HFF-Myc (cell line): Measurements from ENCODE around the gene RP2.

Experiments used
- DNase-seq: peaks from one replicate; pipeline ENCODE4 v3.0.0-alpha.2; 2011; ENCODE audit warnings: low read depth; ENCODE audit errors: extremely low read depth
- H3K4me3 ChIP-seq: replicated peaks from 2 replicates; pipeline ENCODE4 v1.5.1; 2011; ENCODE audit warnings: low read depth, mild to moderate bottlenecking, control low read depth, low read length
- TF ChIP-seq, protein P1 (sequence below): IDR thresholded peaks from 2 replicates; pipeline ENCODE4 v1.5.1; 2012; ENCODE audit warnings: mild to moderate bottlenecking, low read depth, low read length, control low read depth; ENCODE audit errors: missing control alignments

The RP2 gene

DNA sequence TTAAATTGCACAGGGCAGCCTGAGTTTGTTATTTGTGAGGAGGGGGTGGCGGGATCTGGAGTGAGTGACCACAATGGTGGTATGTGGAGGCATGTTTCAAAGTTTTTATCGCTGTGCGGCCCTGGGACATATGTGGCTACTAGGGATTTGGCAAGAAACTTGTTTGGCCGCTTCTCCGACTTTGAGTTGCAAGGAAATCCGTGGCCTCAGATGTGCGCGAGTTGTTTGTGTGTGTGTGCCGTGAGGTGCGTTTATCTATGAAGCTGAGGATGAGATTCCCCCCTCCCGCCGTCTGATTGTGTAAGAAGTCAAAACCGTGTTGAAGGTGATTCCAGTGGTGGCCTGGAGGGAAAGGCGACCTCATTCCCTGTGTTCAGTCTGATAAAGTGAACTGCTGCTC, 76.8 kb downstream of the RP2 start:
- no peak for DNase-seq
- H3K4me3 ChIP-seq = peak overlapping the region; percentile 60
- TF ChIP-seq, protein P1, sequence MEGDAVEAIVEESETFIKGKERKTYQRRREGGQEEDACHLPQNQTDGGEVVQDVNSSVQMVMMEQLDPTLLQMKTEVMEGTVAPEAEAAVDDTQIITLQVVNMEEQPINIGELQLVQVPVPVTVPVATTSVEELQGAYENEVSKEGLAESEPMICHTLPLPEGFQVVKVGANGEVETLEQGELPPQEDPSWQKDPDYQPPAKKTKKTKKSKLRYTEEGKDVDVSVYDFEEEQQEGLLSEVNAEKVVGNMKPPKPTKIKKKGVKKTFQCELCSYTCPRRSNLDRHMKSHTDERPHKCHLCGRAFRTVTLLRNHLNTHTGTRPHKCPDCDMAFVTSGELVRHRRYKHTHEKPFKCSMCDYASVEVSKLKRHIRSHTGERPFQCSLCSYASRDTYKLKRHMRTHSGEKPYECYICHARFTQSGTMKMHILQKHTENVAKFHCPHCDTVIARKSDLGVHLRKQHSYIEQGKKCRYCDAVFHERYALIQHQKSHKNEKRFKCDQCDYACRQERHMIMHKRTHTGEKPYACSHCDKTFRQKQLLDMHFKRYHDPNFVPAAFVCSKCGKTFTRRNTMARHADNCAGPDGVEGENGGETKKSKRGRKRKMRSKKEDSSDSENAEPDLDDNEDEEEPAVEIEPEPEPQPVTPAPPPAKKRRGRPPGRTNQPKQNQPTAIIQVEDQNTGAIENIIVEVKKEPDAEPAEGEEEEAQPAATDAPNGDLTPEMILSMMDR = no peak

- TF ChIP-seq, protein P1 = no peak
- no peak overlapping the region for H3K4me3 ChIP-seq
- no peak for DNase-seq
These were observed 79.4 kb downstream of the RP2 start for GRCh38 chrX:46916273-46916672.

- no peak for DNase-seq
- TF ChIP-seq, protein P1 = no peak
- H3K4me3 ChIP-seq = no peak overlapping the region
These were observed 80.8 kb downstream of the RP2 start for GRCh38 chrX:46917622-46918021.

DNA sequence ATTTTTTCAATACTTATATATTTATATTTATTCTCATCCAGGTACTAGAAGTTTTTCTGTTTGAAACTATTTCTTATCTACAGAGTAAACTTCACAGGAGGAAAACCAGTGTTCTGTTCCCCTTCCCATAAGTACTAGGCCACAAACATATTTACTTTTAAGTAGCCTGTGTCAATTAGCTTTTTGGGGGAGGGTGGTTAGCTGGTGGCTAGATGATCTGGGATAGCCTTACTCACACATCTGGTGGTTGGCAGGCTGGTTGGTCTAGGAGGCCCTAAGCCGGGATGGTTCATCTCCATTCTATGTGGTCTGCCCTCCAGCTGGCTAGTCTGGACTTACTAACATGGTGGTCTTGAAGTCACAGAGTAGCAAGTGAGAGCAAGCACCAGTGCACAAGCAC, 81.6 kb downstream of the RP2 start:
- TF ChIP-seq, protein P1 = no peak
- DNase-seq = peak; percentile 33
- no peak overlapping the region for H3K4me3 ChIP-seq

DNA sequence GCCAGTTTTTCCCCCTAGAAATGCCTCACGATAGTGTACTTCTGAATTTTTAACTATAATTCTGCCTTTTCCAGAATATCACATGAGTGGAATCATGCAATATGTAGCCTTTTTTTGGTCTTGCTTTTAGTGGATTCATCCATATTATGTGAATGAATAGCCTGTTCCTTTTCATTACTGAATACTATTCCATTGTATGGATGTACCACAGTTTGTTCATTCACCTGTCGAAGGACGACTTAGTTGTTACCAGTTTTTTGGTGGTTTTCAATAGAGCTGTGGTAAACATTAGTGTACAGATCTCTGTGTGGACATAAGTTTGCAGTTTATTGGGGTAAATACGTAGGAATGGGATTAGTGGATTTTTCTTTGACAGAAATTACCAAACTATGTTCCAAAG, 83.4 kb downstream of the RP2 start:
- DNase-seq = no peak
- TF ChIP-seq, protein P1 = no peak
- H3K4me3 ChIP-seq = no peak overlapping the region

DNA sequence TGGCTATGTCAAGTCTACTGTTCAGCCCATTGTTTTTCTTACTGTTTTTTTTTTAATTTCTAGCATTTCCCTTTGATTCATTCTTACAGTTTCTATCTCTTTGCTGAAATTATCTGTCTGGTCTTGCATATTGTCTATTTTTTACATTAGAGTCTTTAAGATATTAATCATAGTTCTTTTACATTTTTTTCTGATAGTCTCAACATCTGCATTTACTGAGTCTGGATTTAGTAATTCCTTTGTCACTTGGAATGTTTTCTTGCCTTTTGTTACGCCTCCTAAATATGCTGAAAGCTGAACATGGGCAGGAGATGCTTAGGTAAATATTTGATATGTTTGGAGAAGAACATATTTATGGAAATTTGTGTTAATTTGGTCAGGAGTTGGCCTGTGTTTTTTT, 85.8 kb downstream of the RP2 start:
- TF ChIP-seq, protein P1 = no peak
- no peak for DNase-seq
- no peak overlapping the region for H3K4me3 ChIP-seq

DNA sequence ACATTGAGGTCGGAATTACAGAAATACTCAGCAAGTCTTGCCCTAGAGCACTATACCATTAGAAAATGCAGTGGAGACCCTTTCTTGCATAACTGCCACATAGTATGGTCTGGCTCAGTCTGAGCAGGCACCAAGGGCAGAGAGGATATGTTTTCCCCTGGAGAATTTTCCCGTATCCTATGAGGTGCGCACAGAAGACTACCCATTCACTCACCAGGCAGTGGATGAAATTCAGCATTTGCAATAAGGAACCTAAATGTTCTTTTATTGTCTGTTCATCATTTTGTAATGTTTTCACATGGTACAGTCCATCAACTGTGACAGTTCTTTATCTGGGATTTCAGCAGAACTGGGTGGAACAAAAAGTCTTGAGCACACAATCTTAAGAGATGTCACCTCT, 90.9 kb downstream of the RP2 start:
- H3K4me3 ChIP-seq = no peak overlapping the region
- DNase-seq = no peak
- TF ChIP-seq, protein P1 = no peak
